Pericardium fibroblast (primary cell): ENCODE results near the gene BAZ2A. TPM values are rescaled to one million over a fixed set of nuclear protein-coding genes. Genes with fewer than 3 reads are reported as not detected.

Experiments
- total RNA-seq: library from RNA; depleted of rRNA; stranded (reverse); fragments of >200 nt; gene quantifications from 2 replicates; pipeline ENCODE4 v1.2.3, GENCODE V29; 2015

Gene BAZ2A
- total RNA-seq: 25.2 and 25.7 TPM in 2 replicates

DNA sequence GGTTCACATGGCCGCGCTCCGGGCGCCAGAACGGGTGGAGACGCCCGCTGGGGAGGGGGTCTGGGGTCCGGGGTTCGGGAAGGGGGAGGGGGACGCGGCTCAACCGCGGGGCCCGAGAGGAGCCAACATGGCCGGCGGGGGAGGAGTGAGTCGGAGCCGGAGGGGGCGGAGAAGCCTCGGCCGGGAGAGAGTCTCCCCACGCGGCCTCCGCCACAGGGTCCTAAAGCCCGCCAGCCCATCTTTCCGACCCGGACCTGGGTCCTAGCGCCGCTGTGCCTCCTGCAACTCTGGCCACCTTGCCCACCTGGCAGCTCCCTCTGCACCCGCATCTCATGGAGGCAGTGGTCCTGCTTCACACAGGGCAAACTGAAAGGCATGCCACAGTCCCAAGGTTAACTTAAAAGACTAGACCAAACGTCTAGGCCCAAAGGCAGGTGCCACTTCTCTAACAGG, at the start of gene BAZ2A:
BAZ2A (minus strand) TSS at position 147 of the 453 bp plus-strand sequence. CDS start 12,796 bp downstream, outside the sequence.

DNA sequence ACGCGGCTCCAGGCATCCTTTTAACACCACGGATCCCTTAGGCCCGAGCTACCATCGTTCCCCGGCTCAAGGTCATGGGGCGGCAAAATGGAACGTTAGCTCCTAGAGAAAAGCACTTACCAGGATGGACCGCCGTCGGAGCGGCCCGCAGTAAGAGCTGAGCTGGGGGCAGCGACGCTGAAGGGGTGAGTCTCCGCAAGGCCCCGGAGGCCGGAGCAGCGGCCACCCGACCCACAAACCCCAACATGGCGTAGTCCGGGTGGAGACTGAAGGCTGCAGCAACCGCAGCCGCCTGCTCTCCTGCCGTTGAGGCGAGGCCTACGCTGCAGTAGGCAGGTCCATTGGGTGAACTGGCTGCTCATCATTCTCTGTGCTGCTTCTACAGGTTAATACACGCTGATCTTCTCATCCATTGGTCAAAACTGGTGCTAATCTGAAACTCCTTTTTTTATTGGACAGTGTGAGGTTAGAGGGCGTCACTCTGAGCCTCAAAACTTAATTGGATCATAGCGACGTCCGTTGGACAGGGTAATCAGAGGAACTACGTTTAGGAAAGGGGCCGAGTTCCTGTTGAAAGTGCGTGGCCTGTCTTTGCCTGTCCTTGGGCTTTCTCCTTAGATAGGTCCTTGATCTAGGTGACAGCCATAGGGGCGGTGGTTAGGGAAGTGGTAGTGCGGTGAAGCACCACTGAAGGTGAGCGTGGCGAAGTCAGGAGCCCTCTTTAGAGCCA, 15.8 kb upstream of the BAZ2A start, which contains the start of gene ATP5F1B:
ATP5F1B (minus strand) TSS at position 268 of the 730 bp plus-strand sequence; CDS start at position 247, 21 bp downstream.

Other genes with a start within 250 kb of the BAZ2A start
- gene TIMELESS, start 180.9 kb downstream of the BAZ2A start, total RNA-seq: 2.5 and 6.8 TPM in 2 replicates
- gene MIP, start 175.7 kb downstream of the BAZ2A start, total RNA-seq: not detected in 2 replicates
- 0.51 and 1.3 TPM in 2 replicates for gene SPRYD4, start 161.7 kb downstream of the BAZ2A start, total RNA-seq
- gene GLS2, start 142.2 kb downstream of the BAZ2A start, total RNA-seq: not detected in 2 replicates
- 12.6 and 15.2 TPM in 2 replicates for gene RBMS2, start 108.5 kb downstream of the BAZ2A start, total RNA-seq
- 334 and 373 TPM in 2 replicates for gene ATP5F1B, start 15.7 kb upstream of the BAZ2A start, total RNA-seq
- 43.8 and 52.3 TPM in 2 replicates for gene PTGES3, start 58.0 kb upstream of the BAZ2A start, total RNA-seq
- 1,349 and 1,953 TPM in 2 replicates for gene NACA, start 95.0 kb upstream of the BAZ2A start, total RNA-seq
- 2.5 and 3.4 TPM in 2 replicates for gene PRIM1, start 122.0 kb upstream of the BAZ2A start, total RNA-seq
- gene HSD17B6, start 133.0 kb upstream of the BAZ2A start, total RNA-seq: 0.43 and 0.47 TPM in 2 replicates